Raji (cell line): ENCODE data around the gene LRCOL1.

ENCODE experiments used
- POLR2A ChIP-seq: IDR thresholded peaks from 2 replicates; pipeline ENCODE4 v1.6.1; 2011; ENCODE audit warnings: low read depth, low read length, control low read depth; ENCODE audit not compliant: insufficient read depth

LRCOL1 gene

DNA sequence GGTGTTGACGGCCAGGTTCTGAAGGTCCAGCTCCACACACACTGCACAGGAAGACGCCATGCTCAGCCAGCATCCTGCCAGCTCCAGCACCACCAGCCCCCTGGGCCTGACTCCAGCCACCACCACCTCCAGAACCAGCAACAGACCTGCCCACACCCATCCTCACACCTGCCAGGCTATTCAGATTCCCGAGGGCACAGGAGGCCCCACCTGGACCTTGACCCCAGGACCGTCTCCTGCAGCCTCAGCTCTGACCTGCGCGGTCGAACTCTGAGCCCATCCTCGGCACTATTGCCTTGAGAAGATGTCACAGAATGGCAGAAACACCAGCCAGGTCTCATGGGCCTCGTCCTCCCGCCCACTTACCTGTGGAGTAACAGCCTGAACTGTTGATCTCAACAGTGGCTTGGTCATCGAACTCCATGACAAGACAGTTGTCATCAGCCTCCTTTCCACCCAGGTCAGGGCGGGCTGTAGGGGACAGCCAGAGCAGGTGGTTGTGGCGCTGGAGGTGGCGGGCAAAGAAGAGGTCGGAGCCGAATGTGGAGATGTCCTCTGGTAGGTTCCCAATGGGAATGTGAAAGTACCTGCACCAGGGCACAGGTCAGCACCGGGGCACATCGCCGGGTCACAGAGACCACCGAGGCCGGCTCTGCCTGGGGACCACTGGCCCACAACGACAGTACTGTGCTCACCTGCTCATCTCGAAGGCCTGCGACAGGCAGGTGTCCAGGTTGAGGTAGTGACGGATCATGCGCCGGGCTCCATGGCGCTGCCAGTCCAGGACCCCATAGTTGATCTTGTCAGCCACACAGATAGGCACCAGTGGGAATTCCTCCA is 31.6 kb upstream of the LRCOL1 start:
- TF ChIP-seq POLR2A = no peak

DNA sequence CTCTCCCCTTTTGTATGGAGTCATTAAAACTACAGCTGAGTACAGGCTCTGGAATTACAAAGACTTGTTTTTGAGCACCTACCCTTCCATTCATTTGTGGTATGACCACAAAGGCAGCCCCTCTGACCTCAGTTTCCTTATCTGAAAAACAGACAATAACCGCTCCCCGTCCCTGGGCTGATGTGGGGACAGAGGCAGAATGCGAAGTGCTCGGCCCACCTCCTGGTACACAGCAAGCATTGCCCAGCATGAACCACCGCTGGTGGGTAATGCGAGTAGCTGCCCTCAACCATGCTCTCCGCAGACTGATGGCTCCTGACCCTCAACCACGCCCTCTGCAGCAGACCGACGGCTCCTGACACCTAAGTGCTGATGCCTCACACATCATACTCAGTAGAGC is 30.6 kb upstream of the LRCOL1 start:
- no peak for TF ChIP-seq POLR2A

DNA sequence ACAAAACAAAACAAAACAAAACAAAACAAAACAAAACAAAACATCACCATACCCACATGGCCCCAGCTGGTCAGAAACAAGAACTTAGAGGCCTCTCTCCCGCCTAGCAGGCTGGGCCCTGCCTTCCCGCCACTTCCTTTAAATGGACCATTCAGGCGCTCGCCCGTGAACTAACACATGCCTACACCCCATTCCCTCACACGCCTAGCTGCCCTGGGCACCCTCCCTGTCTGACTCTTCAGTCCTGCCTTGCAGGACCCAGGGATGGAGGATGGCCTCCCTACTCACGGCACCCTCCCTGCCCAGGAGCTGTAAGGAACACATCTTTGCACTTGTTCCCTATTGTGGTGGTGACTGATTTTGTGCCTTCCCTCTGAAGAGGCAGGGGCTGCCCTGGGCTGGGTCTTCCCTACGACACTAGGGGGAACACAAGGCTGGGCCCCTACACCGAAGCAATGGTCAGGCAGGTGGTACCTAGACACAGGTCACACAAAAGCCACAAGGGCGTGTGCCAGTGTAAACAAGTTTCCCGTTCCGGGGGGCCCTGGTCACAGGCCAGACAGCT is 29.7 kb upstream of the LRCOL1 start:
- no peak for TF ChIP-seq POLR2A

DNA sequence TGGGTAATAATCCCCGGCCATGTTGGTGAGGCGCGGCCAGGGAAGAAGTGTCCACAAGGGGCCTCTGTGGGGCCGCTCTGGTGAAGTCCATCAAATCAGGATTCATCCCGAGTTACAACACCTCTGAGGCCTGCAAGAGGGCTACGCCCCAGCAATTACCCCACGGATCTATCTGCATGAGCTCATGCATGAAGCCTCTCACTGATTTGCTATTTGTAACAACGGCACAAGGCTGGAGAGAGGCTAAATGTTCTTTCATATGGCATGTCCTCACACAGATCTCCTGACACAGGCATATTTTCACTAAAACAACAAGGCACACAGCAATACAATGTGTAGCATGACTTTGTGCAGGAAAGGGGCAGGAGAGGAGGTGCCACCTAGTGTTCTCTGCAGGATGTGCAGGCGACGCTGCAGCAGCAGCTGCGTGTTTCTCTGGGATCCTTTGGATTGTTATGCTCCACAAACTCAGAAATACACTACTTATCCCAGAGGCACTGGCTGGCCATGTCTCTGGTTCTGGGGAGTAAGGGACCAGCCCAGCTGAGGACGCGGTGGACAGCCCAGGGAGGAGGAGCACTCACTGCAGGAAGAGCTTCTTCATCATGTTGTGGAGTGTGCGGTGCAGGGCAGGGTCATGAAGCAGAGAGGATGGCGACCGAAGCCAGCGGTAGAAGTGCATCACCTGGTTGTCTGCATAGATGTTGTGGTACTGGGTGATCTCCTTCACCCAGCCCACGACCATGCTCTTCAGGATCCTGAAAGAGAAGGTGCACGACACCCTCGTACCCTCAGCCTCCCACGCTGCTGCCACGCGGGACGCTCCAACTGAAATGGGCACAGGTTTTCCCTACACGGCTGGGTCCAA is 28.4 kb upstream of the LRCOL1 start:
- TF ChIP-seq POLR2A = no peak

DNA sequence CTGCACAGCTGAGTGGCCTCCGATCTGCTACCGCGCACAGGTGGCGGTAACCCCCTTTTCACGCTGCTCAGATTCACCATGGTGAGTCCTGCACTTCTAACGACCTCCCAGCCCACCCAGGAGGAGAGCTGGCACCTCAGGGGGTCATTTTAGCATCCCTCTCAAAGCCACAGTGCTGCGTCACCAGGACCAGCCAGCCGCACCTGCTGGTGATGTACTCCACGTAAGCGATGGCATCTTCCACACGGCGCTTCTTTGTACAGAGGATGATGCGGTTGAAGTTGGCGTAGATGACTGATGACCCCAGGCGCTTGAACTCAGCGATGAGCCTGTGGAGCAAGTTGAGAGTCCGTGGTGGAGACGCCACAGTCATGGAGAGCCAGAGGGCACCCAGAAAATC is 27.4 kb upstream of the LRCOL1 start:
- TF ChIP-seq POLR2A = no peak

DNA sequence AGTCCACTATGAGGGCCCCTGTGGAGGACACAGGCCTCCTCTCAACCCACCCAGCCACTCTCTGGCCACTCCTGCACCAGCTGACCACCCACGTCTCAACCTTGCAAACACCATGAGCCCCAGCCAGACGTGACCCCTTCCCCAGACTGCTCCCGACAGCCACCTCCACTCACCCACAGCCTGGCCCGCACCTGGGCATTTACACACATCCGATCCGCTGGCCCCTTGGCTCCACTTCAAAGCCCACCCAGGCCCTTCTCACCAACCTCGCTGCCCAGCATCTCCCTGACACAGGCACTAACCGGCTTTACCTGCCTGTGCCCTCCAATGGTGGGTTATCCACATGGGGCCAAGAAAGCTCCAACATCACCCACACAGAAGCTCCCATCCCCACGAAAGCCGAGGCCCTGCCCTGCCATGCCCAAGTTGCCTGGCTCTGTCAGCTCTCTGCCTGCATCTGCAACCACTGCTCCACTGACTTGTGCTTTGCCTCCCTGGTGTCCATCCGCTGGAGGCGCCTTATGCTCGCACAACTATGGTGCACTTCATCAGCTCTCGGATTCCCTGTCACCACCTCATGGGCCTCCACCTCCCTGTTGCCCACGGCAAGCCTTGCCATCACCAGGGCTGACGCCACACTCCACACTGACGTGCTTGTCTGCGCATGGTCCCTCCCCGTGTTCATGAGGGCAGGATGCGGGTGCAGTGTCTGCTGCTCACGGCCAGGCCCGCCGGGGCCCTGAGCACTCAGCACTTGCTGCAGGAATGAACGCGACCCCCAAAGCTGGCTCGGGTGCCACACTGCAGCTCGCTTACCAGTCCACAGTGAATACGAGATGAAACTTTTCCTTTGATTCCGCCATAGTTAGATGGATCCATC is 24.9 kb upstream of the LRCOL1 start:
- no peak for TF ChIP-seq POLR2A

DNA sequence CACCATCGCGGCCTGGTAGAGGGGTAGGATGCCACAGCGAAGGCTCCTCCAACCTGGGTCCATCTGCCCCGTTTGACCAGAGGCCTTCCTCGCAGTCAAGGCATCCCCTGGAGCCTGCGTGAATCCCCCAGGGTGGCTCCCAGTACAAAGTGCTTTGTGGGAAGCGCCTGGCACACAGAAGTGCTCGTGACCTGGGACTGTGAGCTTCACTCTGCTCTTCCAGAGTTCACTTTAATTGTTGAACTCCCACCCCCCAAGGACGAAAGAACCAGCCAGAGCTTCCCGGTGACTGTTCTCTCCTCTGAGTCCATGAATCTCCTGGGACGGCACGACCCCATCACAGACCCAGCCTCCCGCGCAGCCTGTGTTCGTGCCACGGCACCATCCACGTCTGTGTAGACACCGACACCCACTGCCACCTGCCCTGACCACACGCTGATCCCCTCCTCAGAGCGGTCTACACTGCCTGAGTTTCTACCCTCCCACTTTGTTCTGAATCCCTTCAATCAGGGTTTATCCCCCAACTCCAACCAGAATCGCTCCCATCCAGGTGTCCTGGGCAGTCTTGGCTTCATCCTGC is 24.1 kb upstream of the LRCOL1 start:
- TF ChIP-seq POLR2A = no peak

DNA sequence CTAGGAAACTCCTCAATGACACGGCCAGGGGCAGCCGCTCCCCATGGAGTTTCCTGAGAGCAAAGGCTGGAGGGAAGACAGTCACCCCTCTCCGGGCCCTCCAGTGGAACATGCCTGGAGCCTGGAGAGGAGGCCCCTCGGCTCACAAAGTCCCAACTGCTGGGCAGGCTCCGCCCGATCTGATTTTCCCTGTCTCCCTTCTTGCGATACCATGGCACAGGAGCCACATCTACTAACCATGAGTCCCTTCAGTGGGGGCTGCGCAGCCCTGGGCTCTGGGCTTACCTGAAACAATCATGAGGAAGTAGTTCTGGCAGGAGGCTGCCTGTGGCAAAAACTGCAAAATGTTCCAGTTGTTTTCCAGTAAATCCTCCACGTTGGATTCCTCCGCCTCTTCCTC is 23.5 kb upstream of the LRCOL1 start:
- TF ChIP-seq POLR2A = no peak

DNA sequence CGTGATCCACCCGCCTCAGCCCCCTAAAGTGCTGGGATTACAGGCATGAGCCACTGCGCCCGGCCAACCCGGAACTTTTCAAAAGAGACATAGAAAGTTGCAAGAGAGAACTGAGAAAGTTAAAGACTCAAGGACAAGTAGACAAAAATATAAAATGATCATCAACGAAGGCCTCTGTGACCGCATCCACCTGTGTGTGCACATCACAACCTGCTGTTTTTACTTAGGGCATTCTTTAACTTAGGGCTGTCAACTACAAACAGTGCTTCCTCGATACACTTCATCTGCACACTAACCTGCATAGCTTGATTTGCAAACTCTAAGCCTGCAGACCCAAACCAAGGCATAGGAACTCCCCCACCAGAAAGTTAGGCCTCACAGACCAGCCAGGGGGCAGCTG is 23.0 kb upstream of the LRCOL1 start:
- TF ChIP-seq POLR2A = no peak

DNA sequence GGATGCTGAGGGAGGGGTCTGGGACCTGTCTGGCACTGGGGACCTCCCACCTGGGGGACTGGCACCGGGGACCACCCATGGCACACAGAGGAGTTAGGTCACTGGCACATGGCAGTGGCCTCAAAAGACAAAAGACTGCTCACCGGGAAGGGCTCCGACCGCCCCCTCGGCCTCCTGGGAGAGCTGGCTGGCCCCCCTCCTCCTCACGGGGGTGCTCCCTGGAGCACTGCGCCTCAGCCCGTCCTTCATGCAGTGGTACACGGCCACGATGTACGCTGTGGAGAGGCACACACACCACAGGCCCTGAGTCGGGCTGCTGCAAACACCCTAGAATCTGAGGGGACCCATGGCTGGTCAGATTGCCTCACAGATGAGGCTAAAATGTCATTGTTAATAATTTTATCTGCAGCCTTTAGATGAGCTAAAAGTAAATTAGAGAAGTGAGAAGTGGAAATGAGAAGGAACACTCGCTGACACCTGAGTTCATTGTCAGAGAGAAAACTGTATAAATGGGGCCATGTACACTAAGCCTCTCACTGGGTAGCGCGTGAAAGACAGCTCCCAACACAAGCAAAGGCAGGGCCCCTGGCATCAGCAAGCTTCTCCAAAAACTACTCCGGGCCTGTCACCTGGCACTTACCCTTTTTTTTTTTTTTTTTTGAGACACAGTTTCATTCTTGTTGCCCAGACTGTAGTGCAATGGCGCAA is 22.3 kb upstream of the LRCOL1 start:
- TF ChIP-seq POLR2A = no peak

DNA sequence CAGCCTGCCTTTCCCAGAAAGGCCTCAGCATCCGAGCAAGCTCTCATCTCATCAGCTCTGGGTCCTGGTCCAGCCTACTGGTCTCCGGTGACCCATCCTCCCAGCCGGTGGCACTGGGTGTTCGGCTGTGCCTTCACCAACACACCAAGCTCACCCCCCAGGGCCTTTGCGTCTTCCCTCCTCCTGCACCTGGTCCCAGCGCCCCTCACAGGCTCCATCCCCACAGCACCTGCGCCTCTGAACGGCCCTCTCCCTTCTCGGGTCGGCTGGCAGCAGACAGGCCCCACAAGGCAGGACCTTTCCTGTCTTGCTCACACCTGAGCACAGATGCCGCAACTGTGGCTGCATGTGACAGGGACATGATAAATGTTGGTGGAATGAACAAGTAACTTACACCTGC is 21.3 kb upstream of the LRCOL1 start:
- TF ChIP-seq POLR2A = no peak

DNA sequence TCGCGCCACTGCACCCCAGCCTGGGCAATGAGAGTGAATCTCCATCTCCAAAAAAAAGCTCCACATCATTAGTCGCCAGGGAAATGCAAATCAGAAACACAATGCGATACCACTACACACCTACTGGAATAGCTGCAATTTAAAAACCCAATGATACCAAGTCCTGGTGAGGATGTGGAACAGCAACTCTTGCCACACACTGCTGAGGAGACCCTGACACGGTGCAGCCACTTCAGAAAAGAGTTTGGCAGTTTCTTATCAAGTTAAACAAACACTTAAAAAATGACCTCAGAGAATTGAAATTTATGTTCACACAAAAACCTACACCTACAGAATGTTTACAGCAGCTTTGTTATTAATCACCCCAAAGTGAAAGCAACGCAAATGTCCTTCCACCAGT is 20.3 kb upstream of the LRCOL1 start:
- TF ChIP-seq POLR2A = no peak

DNA sequence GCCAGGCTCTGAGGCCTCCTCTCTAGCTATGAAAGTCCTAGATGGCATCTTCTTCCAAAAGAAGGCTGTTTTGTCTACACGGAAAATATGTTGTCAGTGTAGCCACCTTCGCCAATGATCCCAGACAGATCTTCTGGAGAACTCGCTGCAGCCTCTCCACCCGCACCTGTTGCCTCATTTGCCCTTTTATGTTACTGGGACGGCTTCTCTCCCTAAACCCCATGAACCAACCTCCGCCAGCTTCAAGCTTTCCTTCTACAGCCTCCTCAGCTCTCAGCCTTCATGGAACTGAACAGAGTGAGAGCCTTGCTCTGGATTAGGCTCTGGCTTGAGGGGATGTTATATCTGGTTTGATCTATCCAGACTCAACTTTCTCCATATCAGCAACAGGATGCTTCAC is 18.9 kb upstream of the LRCOL1 start:
- no peak for TF ChIP-seq POLR2A
